Measurements from ENCODE around the gene LLGL2. TPM values are rescaled to one million over a fixed set of nuclear protein-coding genes. Genes with fewer than 3 reads are reported as not detected.

Gene LLGL2
- total RNA-seq, 2 experiments from 2014 or later = 12.6 to 21.6 TPM

DNA sequence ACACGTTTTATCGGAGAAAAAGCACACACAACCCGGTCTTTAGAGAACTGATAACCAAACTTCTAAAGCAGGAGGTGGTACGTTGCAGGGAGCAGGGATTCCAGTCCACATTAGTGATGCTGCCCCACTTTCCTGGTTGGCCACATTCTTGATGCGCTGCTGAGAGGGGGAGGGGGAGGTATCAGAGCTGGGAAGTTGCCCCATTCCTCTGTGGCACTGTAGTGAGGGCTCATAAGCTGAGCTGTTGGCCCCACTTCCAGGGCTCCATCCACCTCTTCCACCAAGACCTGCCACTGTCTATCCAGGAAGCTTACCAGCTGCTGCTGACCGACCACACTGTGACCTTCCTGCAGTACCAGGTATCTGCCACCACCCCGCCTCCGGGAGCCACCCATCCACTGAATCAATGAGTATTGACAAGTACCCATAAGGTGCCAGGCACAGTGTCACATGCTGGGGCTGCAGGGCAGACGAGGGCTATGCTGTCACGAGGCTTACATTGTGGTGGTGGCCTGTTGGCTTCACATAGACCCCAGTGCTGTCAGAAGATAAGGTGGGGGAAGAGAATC, 8.1 kb upstream of the LLGL2 start:
- peak overlapping the region; percentile 91 for H3K4me3 ChIP-seq (ENCODE audit: low read depth, low read length, poor library complexity, severe bottlenecking)

DNA sequence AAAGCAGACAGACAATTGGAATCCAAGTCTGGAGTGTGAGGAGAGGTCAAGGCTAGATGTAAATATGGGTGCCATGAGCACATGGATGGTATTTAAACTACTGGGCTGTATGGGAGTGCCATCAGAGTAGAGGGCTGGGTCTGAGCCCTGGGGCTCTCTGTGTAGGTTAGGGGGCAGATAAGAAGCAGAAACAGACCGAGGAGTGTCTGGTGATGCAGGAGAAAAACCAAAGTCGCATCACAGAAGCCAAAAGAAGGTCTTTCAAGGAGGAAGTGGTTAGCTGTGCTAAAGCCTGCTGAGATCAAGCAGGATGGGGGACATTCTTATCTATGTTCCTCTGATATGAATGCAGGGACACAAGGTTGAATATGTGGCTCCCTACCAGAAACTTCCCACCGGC, 7.3 kb upstream of the LLGL2 start:
- H3K9me2 ChIP-seq (ENCODE audit: insufficient read depth, low read length) = no peaks in the 10 kb centered on the region
- H3K27ac ChIP-seq (ENCODE audit: low read depth, low read length, poor library complexity, severe bottlenecking) = peak overlapping the region; percentile 7
- no peak overlapping the region for H2AFZ ChIP-seq (ENCODE audit: low read length)
- CTCF ChIA-PET (ENCODE audit: unreplicated experiment) = interaction anchor here (0.5 to 0.6 kb wide), 3 partner anchors 83 to 695 kb away, joined by 3 read pairs; no protein-coding TSS in a partner anchor
- H3K4me3 ChIP-seq (ENCODE audit: low read depth, low read length, poor library complexity, severe bottlenecking) = peak overlapping the region; percentile 91
- H3K4me1 ChIP-seq (ENCODE audit: insufficient read depth, low read length, poor library complexity, severe bottlenecking) = peaks cover 31% of the 10 kb centered on the region
- peaks cover 8% of the 10 kb centered on the region; the same call in 1 of the 2 replicates for H4K20me1 ChIP-seq (ENCODE audit: insufficient read depth, low read length)
- peaks cover 33% of the 10 kb centered on the region for H3K36me3 ChIP-seq (ENCODE audit: insufficient read depth, low read length)
- TF ChIP-seq EZH2phosphoT487 (IDR thresholded peaks at IDR 0.05; ENCODE audit: borderline replicate concordance, low read depth, low read length) (no peak), CTCF (conservative IDR thresholded peaks at IDR 0.05; ENCODE audit: low read length) (no peak)
- intact Hi-C loops (cut with micrococcal nuclease; ENCODE audit: unreplicated experiment) = loop anchor here (5.0 kb wide), 2 partner anchors 49 to 231 kb away; partner anchors contain the start of gene SLC25A19
- POLR2A ChIA-PET = interaction anchor here (0.6 to 1.7 kb wide), 3 partner anchors 21 to 940 kb away, joined by 3 to 4 read pairs (median 4); partner anchors contain the start of gene MIF4GD
- peak overlapping the region; percentile 82 for H3K4me2 ChIP-seq (ENCODE audit: low read length)
- H3K9me3 ChIP-seq (ENCODE audit: low read length) = no peaks in the 10 kb centered on the region
- BruUV-seq (replicated peaks) = no TSS peak
- peak; percentile 61 for DNase-seq (ENCODE audit: low spot score)
- H3K79me2 ChIP-seq (ENCODE audit: insufficient read depth, low read depth, low read length) = peaks cover 6% of the 10 kb centered on the region; the same call in 1 of the 2 replicates

More for the DNA sequence above, 8.1 kb upstream of the LLGL2 start:
- ChIA-PET POLR2A (interaction anchor here (0.7 to 1.7 kb wide), 5 partner anchors 12 to 255 kb away, joined by 3 to 4 read pairs (median 3); partner anchors contain the start of gene MIF4GD), CTCF (ENCODE audit: unreplicated experiment) (interaction anchor here (0.6 to 1.1 kb wide), 3 partner anchors 52 to 694 kb away, joined by 3 to 4 read pairs (median 3); no protein-coding TSS in a partner anchor)
- TF ChIP-seq EZH2phosphoT487 (IDR thresholded peaks at IDR 0.05; ENCODE audit: borderline replicate concordance, low read depth, low read length) (no peak), CTCF (conservative IDR thresholded peaks at IDR 0.05; ENCODE audit: low read length) (peak; percentile 51)
- Histone ChIP-seq H3K27ac (ENCODE audit: low read depth, low read length, poor library complexity, severe bottlenecking) (peak overlapping the region; percentile 14), H3K9me3 (ENCODE audit: low read length) (no peaks in the 10 kb centered on the region), H3K4me2 (ENCODE audit: low read length) (peak overlapping the region; percentile 82), H4K20me1 (ENCODE audit: insufficient read depth, low read length) (peaks cover 8% of the 10 kb centered on the region; the same call in 1 of the 2 replicates), H3K36me3 (ENCODE audit: insufficient read depth, low read length) (peaks cover 32% of the 10 kb centered on the region), H3K9me2 (ENCODE audit: insufficient read depth, low read length) (no peaks in the 10 kb centered on the region), H3K4me1 (ENCODE audit: insufficient read depth, low read length, poor library complexity, severe bottlenecking) (peaks cover 31% of the 10 kb centered on the region), H2AFZ (ENCODE audit: low read length) (peak overlapping the region; percentile 71; the same call in 1 of the 2 replicates), H3K79me2 (ENCODE audit: insufficient read depth, low read depth, low read length) (peaks cover 6% of the 10 kb centered on the region; the same call in 1 of the 2 replicates)
- intact Hi-C loops (cut with micrococcal nuclease; ENCODE audit: unreplicated experiment) = loop anchor here (5.0 kb wide), 2 partner anchors 50 to 230 kb away; partner anchors contain the start of gene SLC25A19
- no TSS peak for BruUV-seq (replicated peaks)
- peak; percentile 67 for DNase-seq (ENCODE audit: low spot score)
